HepG2 (cell line): Measurements from ENCODE around the gene KAT2A. TPM values are rescaled to one million over a fixed set of nuclear protein-coding genes. Genes with fewer than 3 reads are reported as not detected.

Experiments used
- ATAC-seq: fragments of 200-7000 bp; cut with Tn5 transposase; 3 replicates; pipeline ENCODE4 v1.9.1; 2020; ENCODE audit warnings: mild to moderate bottlenecking, moderate library complexity
- BruUV-seq: library from RNA; stranded (reverse); fragments of 400-500 nt; replicated peaks from 2 replicates; lab custom pipeline; 2021; lab: Mats Ljungman, UMichigan
- CTCF ChIA-PET: fragments of 300-600 bp; formaldehyde crosslinking; extraction: SDS; loops from one replicate; lab custom pipeline; 2021; ENCODE audit warnings: low total read pairs, inconsistent platforms, low intra/inter-chr PET ratio; lab: Yijun Ruan, JAX
- POLR2A ChIA-PET: fragments of 350-600 bp; sonication (Branson Sonifier 250); formaldehyde crosslinking; loops from one replicate; lab custom pipeline; 2020; ENCODE audit warnings: antibody characterized with exemption, inconsistent platforms; lab: Yijun Ruan, JAX
- DNase-seq: peaks from one replicate; pipeline ENCODE4 v3.0.0-alpha.2; 2015; ENCODE audit warnings: low spot score
- FAIRE-seq: peaks from 3 replicates; lab custom pipeline; 2011; peaks lifted over from hg19 to GRCh38; lab: Jason Lieb, UNC
- H2AFZ ChIP-seq: one replicate; pipeline ENCODE4 v1.6.1; 2011; ENCODE audit warnings: low read length, inconsistent platforms
- H3K27ac ChIP-seq: fragments of 300-600 bp; 3 replicates; pipeline ENCODE4 v1.8.0; 2011; ENCODE audit warnings: mixed run types, mild to moderate bottlenecking, mixed read lengths, low read length, inconsistent platforms; ENCODE audit not compliant: insufficient read depth; ENCODE audit errors: extremely low read length
- H3K27me3 ChIP-seq, 2 experiments: fragments of 200-600 bp in 1 of 2; 2 replicates in 1 of 2; 3 replicates in 1 of 2; pipeline versions ENCODE4 v1.6.0 to v1.8.0; 2011; ENCODE audit warnings: low read length in 2 of 2, mild to moderate bottlenecking in 2 of 2, moderate library complexity in 2 of 2, inconsistent platforms in 1 of 2; ENCODE audit not compliant: insufficient read depth in 2 of 2, control insufficient read depth in 1 of 2
- H3K36me3 ChIP-seq, 2 experiments: fragments of 200-600 bp in 1 of 2; replicated peaks in 1 of 2; 2 replicates in 1 of 2; 3 replicates in 1 of 2; pipeline versions ENCODE4 v1.5.1 to v1.8.0; 2011; ENCODE audit warnings: low read length in 2 of 2, inconsistent platforms in 1 of 2; ENCODE audit not compliant: insufficient read depth in 2 of 2, control insufficient read depth in 1 of 2
- H3K4me1 ChIP-seq: 2 replicates; pipeline ENCODE4 v1.5.1; 2012; ENCODE audit warnings: low read length, inconsistent platforms; ENCODE audit not compliant: insufficient read depth
- H3K4me2 ChIP-seq: 2 replicates; pipeline ENCODE4 v1.6.0; 2011; ENCODE audit warnings: low read depth, low read length, inconsistent platforms
- H3K4me3 ChIP-seq, 3 experiments: fragments of 200-600 bp in 1 of 3; sonication (generic), shearing (Covaris generic) in 1 of 3; replicated peaks in 1 of 3; 2 replicates each; pipeline ENCODE4 v1.5.1; 2011 to 2016; ENCODE audit warnings: low read length in 3 of 3, inconsistent platforms in 2 of 3, low read depth in 2 of 3, mild to moderate bottlenecking in 2 of 3, control low read depth in 1 of 3, mixed read lengths in 1 of 3; ENCODE audit not compliant: insufficient read depth in 1 of 3
- H3K79me2 ChIP-seq: one replicate; pipeline ENCODE4 v1.6.1; 2011; ENCODE audit warnings: low read length, inconsistent platforms; ENCODE audit not compliant: insufficient read depth
- H3K9ac ChIP-seq: 2 replicates; pipeline ENCODE4 v1.6.0; 2011; ENCODE audit warnings: mild to moderate bottlenecking, low read depth, low read length, inconsistent platforms; ENCODE audit not compliant: insufficient read depth
- H3K9me3 ChIP-seq: 2 replicates; pipeline ENCODE4 v1.5.1; 2012; ENCODE audit warnings: mild to moderate bottlenecking, low read length
- H4K20me1 ChIP-seq: 2 replicates; pipeline ENCODE4 v1.6.0; 2011; ENCODE audit warnings: inconsistent platforms, mild to moderate bottlenecking, low read length, moderate library complexity; ENCODE audit not compliant: insufficient read depth
- RBFOX2 ChIP-seq: fragments of 200-400 bp; formaldehyde crosslinking; IDR thresholded peaks from 2 replicates; pipeline ENCODE4 v1.6.1; 2017; ENCODE audit warnings: low read depth, mild to moderate bottlenecking, low read length
- ZNF775 ChIP-seq: sonication (generic); formaldehyde crosslinking; IDR thresholded peaks from 2 replicates; pipeline ENCODE4 v1.4.0; 2020; ENCODE audit warnings: missing genetic modification reagents, mild to moderate bottlenecking, moderate library complexity, borderline replicate concordance
- WGBS: methylation state at CpG from one replicate; pipeline ENCODE4 v1.1.6; 2017; ENCODE audit warnings: low lambda C conversion rate; 5-methylcytosine and 5-hydroxymethylcytosine counted together
- in situ Hi-C: cut with HindIII; loops from 2 replicates; pipeline ENCODE4 v1.10.0; 2017; ENCODE audit warnings: low pct_unique_long_range_greater_than_20kb; ENCODE audit not compliant: extremely low pct_ligation_motif_present
- intact Hi-C: fragments of 100-400 bp; cut with micrococcal nuclease; formaldehyde crosslinking; loops from one replicate; pipeline ENCODE4 v1.10.0; 2022; ENCODE audit not compliant: unreplicated experiment
- polyA plus RNA-seq, 8 experiments: library from polyadenylated mRNA; depleted of rRNA in 3 of 8; stranded (reverse) in 7 of 8; unstranded in 1 of 8; fragments of >200 nt; fragmentation: Illumina TruSeq in 4 of 8; extraction: Trizol in 4 of 8; gene quantifications; 2 replicates each; pipeline versions ENCODE4 v1.2.1 to v1.2.3, GENCODE V29; 2011 to 2016; ENCODE audit warnings: low read depth in 4 of 8, missing spikeins in 1 of 8, mixed read lengths in 1 of 8; ENCODE audit not compliant: insufficient read depth in 1 of 8
- total RNA-seq, 5 experiments: library from RNA; depleted of rRNA; stranded (reverse); fragments of >200 nt; fragmentation: Illumina TruSeq; extraction: Trizol; gene quantifications; 2 replicates each; pipeline ENCODE4 v1.2.3, GENCODE V29; 2016; ENCODE audit warnings: low read depth in 1 of 5
- TF ChIP-seq, protein P1 (sequence below): IDR thresholded peaks from 2 replicates; pipeline ENCODE4 v1.6.1; 2016; ENCODE audit warnings: low read depth, missing genetic modification reagents, missing compliant biosample characterization

Gene KAT2A
- total and polyA plus RNA-seq, 2 of the 13 experiments (the other 11 are each of a cell fraction or from before 2014, with no cell fraction given) = 29.1 to 90.4 TPM

DNA sequence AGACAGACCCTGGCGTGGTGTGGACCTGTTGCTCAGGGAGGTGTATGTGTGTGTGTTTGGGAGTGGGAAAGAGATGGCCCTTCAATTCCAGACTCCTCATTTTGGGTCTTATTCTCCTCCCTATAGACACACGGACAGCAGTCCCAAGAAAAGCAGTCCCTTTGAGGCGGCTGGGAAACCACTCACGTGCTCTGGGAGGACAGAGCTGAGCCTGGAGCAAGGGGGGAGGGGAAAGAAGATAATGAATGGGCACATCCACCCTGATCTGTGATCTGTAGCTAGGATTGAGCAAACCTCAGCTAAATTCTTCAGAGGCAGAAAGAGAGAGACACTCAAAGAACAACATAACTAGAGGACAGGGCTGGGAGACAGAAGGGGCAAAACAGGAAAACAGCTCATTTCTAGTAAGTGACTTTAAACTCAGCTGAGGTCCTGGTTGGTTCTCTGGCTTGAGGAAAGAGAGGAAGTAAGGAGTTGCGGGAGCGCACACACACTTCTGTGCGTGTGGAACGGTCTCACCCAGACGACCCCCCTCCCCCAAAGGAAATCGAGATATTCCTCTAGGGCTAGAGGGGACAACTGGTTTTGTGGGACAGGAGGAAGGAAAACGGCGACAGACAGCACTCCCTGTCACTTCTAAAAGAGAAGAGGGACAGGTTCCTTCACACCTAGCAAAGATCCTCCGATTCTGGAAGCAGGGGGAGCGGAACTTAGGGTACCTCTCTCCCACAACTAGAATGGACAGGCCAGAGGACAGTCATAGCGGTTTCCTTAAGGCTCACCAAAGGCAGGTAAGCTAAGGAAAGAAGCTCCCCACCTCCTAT lies 33.0 kb upstream of the KAT2A start (continued):
- TF ChIP-seq, protein P1, sequence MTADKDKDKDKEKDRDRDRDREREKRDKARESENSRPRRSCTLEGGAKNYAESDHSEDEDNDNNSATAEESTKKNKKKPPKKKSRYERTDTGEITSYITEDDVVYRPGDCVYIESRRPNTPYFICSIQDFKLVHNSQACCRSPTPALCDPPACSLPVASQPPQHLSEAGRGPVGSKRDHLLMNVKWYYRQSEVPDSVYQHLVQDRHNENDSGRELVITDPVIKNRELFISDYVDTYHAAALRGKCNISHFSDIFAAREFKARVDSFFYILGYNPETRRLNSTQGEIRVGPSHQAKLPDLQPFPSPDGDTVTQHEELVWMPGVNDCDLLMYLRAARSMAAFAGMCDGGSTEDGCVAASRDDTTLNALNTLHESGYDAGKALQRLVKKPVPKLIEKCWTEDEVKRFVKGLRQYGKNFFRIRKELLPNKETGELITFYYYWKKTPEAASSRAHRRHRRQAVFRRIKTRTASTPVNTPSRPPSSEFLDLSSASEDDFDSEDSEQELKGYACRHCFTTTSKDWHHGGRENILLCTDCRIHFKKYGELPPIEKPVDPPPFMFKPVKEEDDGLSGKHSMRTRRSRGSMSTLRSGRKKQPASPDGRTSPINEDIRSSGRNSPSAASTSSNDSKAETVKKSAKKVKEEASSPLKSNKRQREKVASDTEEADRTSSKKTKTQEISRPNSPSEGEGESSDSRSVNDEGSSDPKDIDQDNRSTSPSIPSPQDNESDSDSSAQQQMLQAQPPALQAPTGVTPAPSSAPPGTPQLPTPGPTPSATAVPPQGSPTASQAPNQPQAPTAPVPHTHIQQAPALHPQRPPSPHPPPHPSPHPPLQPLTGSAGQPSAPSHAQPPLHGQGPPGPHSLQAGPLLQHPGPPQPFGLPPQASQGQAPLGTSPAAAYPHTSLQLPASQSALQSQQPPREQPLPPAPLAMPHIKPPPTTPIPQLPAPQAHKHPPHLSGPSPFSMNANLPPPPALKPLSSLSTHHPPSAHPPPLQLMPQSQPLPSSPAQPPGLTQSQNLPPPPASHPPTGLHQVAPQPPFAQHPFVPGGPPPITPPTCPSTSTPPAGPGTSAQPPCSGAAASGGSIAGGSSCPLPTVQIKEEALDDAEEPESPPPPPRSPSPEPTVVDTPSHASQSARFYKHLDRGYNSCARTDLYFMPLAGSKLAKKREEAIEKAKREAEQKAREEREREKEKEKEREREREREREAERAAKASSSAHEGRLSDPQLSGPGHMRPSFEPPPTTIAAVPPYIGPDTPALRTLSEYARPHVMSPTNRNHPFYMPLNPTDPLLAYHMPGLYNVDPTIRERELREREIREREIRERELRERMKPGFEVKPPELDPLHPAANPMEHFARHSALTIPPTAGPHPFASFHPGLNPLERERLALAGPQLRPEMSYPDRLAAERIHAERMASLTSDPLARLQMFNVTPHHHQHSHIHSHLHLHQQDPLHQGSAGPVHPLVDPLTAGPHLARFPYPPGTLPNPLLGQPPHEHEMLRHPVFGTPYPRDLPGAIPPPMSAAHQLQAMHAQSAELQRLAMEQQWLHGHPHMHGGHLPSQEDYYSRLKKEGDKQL = no peak

GRCh38 chr17:42146911-42147607 lies 25.9 kb upstream of the KAT2A start:
- H4K20me1 ChIP-seq = peaks cover 4% of the 10 kb centered on the region
- in situ Hi-C loops = no loop called here
- 96% methylated on average over 13 of the region's 13 CpGs for WGBS

More at GRCh38 chr17:42146911-42147607, 25.9 kb upstream of the KAT2A start:
- Histone ChIP-seq H3K36me3 (peaks cover 17 to 42% of the 10 kb centered on the region in 2 experiments), H3K4me1 (peaks cover 37% of the 10 kb centered on the region), H3K27me3 (no peaks in the 10 kb centered on the region), H3K9ac (no peak overlapping the region), H2AFZ (no peak overlapping the region), H3K27ac (no peak overlapping the region), H3K4me3 (no peak overlapping the region), H3K4me2 (no peak overlapping the region), H3K9me3 (no peaks in the 10 kb centered on the region), H3K79me2 (peaks cover 66% of the 10 kb centered on the region)
- no TSS peak for BruUV-seq
- FAIRE-seq = no peak
- ChIA-PET POLR2A (no interaction called here), CTCF (no interaction called here)
- no peak for ATAC-seq
- TF ChIP-seq RBFOX2 (0 out of 2 replicates have a peak, but pooled peaks have one; percentile 30), ZNF775 (CRISPR knock-in tag) (no peak)
- DNase-seq = no peak
- intact Hi-C loops = no loop called here
